IMR-90 (cell line): ENCODE results near the gene TSSC4. TPM values are rescaled to one million over a fixed set of nuclear protein-coding genes. Genes with fewer than 3 reads are reported as not detected.

Experiments used
- ATAC-seq: fragments of 200-7000 bp; cut with Tn5 transposase; 2 replicates; pipeline ENCODE4 v1.9.1; 2020; ENCODE audit warnings: low read depth, mild to moderate bottlenecking, moderate library complexity
- BruUV-seq: library from RNA; stranded (reverse); fragments of 400-500 nt; replicated peaks from 2 replicates; lab custom pipeline; 2021; lab: Mats Ljungman, UMichigan
- CTCF ChIA-PET: fragments of 300-600 bp; formaldehyde crosslinking; extraction: SDS; loops from one replicate; lab custom pipeline; 2021; ENCODE audit warnings: antibody characterized with exemption; lab: Yijun Ruan, JAX
- POLR2A ChIA-PET: fragments of 300-600 bp; sonication (Branson Sonifier 250); formaldehyde crosslinking; loops from one replicate; lab custom pipeline; 2022; ENCODE audit warnings: antibody characterized with exemption; ENCODE audit not compliant: unreplicated experiment; lab: Charles Lee
- DNase-seq: peaks from one replicate; pipeline ENCODE4 v3.0.0; 2013
- H2AFZ ChIP-seq: replicated peaks from 2 replicates; pipeline ENCODE3; 2013; ENCODE audit warnings: low read length, mild to moderate bottlenecking; ENCODE audit not compliant: poor library complexity
- H2AK5ac ChIP-seq: 2 replicates; pipeline ENCODE4 v1.6.1; 2013; ENCODE audit warnings: low read depth, low read length, inconsistent platforms
- H2AK9ac ChIP-seq: replicated peaks from 2 replicates; pipeline ENCODE3; 2013; ENCODE audit warnings: mild to moderate bottlenecking, low read depth, low read length, moderate library complexity; ENCODE audit not compliant: poor library complexity
- H2BK120ac ChIP-seq: 2 replicates; pipeline ENCODE4 v1.6.1; 2013; ENCODE audit warnings: low read depth, low read length, inconsistent platforms
- H2BK15ac ChIP-seq: 3 replicates; pipeline ENCODE4 v1.6.1; 2013; ENCODE audit warnings: low read depth, low read length, inconsistent platforms
- H2BK20ac ChIP-seq: 2 replicates; pipeline ENCODE4 v1.6.1; 2013; ENCODE audit warnings: low read depth, mild to moderate bottlenecking, inconsistent platforms, low read length, moderate library complexity
- H2BK5ac ChIP-seq: 2 replicates; pipeline ENCODE4 v1.6.1; 2013; ENCODE audit warnings: mild to moderate bottlenecking, low read depth, low read length, inconsistent platforms; ENCODE audit not compliant: poor library complexity, severe bottlenecking
- H3K14ac ChIP-seq: replicated peaks from 2 replicates; pipeline ENCODE4 v1.6.1; 2013; ENCODE audit warnings: low read depth, low read length, inconsistent platforms
- H3K18ac ChIP-seq: 2 replicates; pipeline ENCODE4 v1.6.1; 2013; ENCODE audit warnings: low read depth, low read length, control low read depth
- H3K23ac ChIP-seq: 2 replicates; pipeline ENCODE4 v1.6.1; 2013; ENCODE audit warnings: low read depth, low read length, inconsistent platforms
- H3K27ac ChIP-seq: 2 replicates; pipeline ENCODE4 v1.5.1; 2013; ENCODE audit warnings: mild to moderate bottlenecking, control low read depth, low read length; ENCODE audit not compliant: insufficient read depth
- H3K27me3 ChIP-seq: 2 replicates; pipeline ENCODE4 v1.6.1; 2013; ENCODE audit warnings: low read length; ENCODE audit not compliant: control insufficient read depth, insufficient read depth
- H3K36me3 ChIP-seq: 2 replicates; pipeline ENCODE4 v1.6.1; 2013; ENCODE audit warnings: low read length, mixed read lengths; ENCODE audit not compliant: control insufficient read depth, insufficient read depth
- H3K4ac ChIP-seq: 2 replicates; pipeline ENCODE4 v1.6.1; 2013; ENCODE audit warnings: low read depth, low read length, inconsistent platforms
- H3K4me1 ChIP-seq: 2 replicates; pipeline ENCODE4 v1.6.1; 2013; ENCODE audit warnings: low read length, mixed read lengths; ENCODE audit not compliant: control insufficient read depth, insufficient read depth
- H3K4me2 ChIP-seq: 2 replicates; pipeline ENCODE4 v1.6.1; 2013; ENCODE audit warnings: low read depth, mild to moderate bottlenecking, control low read depth, low read length, moderate library complexity
- H3K4me3 ChIP-seq: 2 replicates; pipeline ENCODE4 v1.5.1; 2013; ENCODE audit warnings: low read depth, mild to moderate bottlenecking, control low read depth, low read length, moderate library complexity; ENCODE audit not compliant: insufficient read depth
- H3K56ac ChIP-seq: 2 replicates; pipeline ENCODE4 v1.6.1; 2013; ENCODE audit warnings: low read length, inconsistent platforms; ENCODE audit not compliant: insufficient read depth; ENCODE audit errors: extremely low read depth
- H3K79me1 ChIP-seq, 2 experiments: 2 replicates each; pipeline ENCODE4 v1.6.1; 2013; ENCODE audit warnings: low read length in 2 of 2, inconsistent platforms in 1 of 2, low read depth in 1 of 2
- H3K9ac ChIP-seq: 2 replicates; pipeline ENCODE4 v1.6.1; 2013; ENCODE audit warnings: low read depth, low read length, control low read depth
- H3K9me1 ChIP-seq: 2 replicates; pipeline ENCODE4 v1.6.1; 2013; ENCODE audit warnings: low read length, inconsistent platforms; ENCODE audit not compliant: insufficient read depth
- H3K9me3 ChIP-seq: 2 replicates; pipeline ENCODE4 v1.6.1; 2013; ENCODE audit warnings: low read length; ENCODE audit not compliant: control insufficient read depth, insufficient read depth
- H4K20me1 ChIP-seq: 2 replicates; pipeline ENCODE4 v1.6.1; 2013; ENCODE audit warnings: low read length, inconsistent platforms; ENCODE audit not compliant: insufficient read depth
- H4K5ac ChIP-seq: 2 replicates; pipeline ENCODE4 v1.6.1; 2013; ENCODE audit warnings: mild to moderate bottlenecking, low read depth, low read length, control low read depth
- H4K8ac ChIP-seq, 2 experiments: 2 replicates each; pipeline ENCODE4 v1.6.1; 2013; ENCODE audit warnings: low read depth in 2 of 2, low read length in 2 of 2, control low read depth in 1 of 2, inconsistent platforms in 1 of 2
- H4K91ac ChIP-seq: 2 replicates; pipeline ENCODE4 v1.6.1; 2013; ENCODE audit warnings: low read depth, low read length, inconsistent platforms; ENCODE audit not compliant: insufficient read depth
- BHLHE40 ChIP-seq: fragments of 150-350 bp; IDR thresholded peaks from 2 replicates; pipeline ENCODE4 v1.6.1; 2016; ENCODE audit warnings: mild to moderate bottlenecking, low read depth, low read length
- CTCF ChIP-seq: conservative IDR thresholded peaks from 2 replicates; pipeline ENCODE4 v1.5.1; 2012; ENCODE audit warnings: mild to moderate bottlenecking, low read depth, low read length, improper control_type of control experiment
- MAZ ChIP-seq: IDR thresholded peaks from 2 replicates; pipeline ENCODE4 v1.6.1; 2012; ENCODE audit warnings: low read depth, mild to moderate bottlenecking, low read length, improper control_type of control experiment, moderate library complexity, borderline replicate concordance
- MXI1 ChIP-seq: IDR thresholded peaks from 2 replicates; pipeline ENCODE4 v1.6.1; 2012; ENCODE audit warnings: low read depth, mild to moderate bottlenecking, low read length, moderate library complexity, borderline replicate concordance
- POLR2A ChIP-seq: IDR thresholded peaks from 2 replicates; pipeline ENCODE4 v1.6.1; 2012; ENCODE audit warnings: mild to moderate bottlenecking, low read depth, low read length
- RFX5 ChIP-seq: IDR thresholded peaks from 2 replicates; pipeline ENCODE4 v1.8.0; 2012; ENCODE audit warnings: low read depth, mild to moderate bottlenecking, low read length, moderate library complexity
- SMC3 ChIP-seq: fragments of 150-350 bp; IDR thresholded peaks from 2 replicates; pipeline ENCODE4 v1.6.1; 2016; ENCODE audit warnings: low read depth, mild to moderate bottlenecking, antibody characterized with exemption, low read length, moderate library complexity
- USF2 ChIP-seq: fragments of 150-350 bp; IDR thresholded peaks from 2 replicates; pipeline ENCODE4 v1.6.1; 2017; ENCODE audit warnings: mild to moderate bottlenecking, antibody characterized with exemption, low read length, low read depth
- WGBS, 2 experiments: methylation state at CpG; one replicate each; pipeline versions ENCODE4 v1.1.5 to v1.1.7; 2013; ENCODE audit warnings: missing lambda C conversion rate in 2 of 2; ENCODE audit not compliant: insufficient read length in 1 of 2; ENCODE audit errors: extremely low coverage in 2 of 2; 5-methylcytosine and 5-hydroxymethylcytosine counted together
- dilution Hi-C: fragments of 300-500 bp; cut with HindIII; formaldehyde crosslinking; loops from one replicate; pipeline ENCODE4 v1.14.3; 2018; ENCODE audit warnings: low sequenced_read_pairs; ENCODE audit not compliant: unreplicated experiment
- in situ Hi-C: fragments of 300-500 bp; cut with MboI; formaldehyde crosslinking; loops from 3 replicates; pipeline ENCODE4 v1.14.3; 2019; ENCODE audit warnings: low sequenced_read_pairs, inconsistent platforms, mixed read lengths
- intact Hi-C: fragments of 100-400 bp; cut with micrococcal nuclease; formaldehyde crosslinking; loops from 2 replicates; pipeline ENCODE4 v1.10.0; 2022
- polyA plus RNA-seq, 3 experiments: library from polyadenylated mRNA; depleted of rRNA; stranded (reverse); fragments of >200 nt; gene quantifications; 2 replicates each; pipeline ENCODE4 v1.2.3, GENCODE V29; 2012; ENCODE audit warnings: low replicate concordance in 1 of 3
- total RNA-seq: library from RNA; depleted of rRNA; stranded (reverse); fragments of >200 nt; gene quantifications from 2 replicates; pipeline ENCODE4 v1.2.3, GENCODE V29; 2012
- TF ChIP-seq, protein P1 (sequence below): fragments of 150-350 bp; IDR thresholded peaks from 2 replicates; pipeline ENCODE4 v1.6.1; 2016; ENCODE audit warnings: low read depth, mild to moderate bottlenecking, low read length, moderate library complexity, borderline replicate concordance

Gene TSSC4
- total and polyA plus RNA-seq, 2 of the 4 experiments (the other 2 are of a cell fraction), result 34.9 to 40.0 TPM

- Histone ChIP-seq H3K9ac (no peak overlapping the region), H2BK5ac (no peak overlapping the region), H3K27me3 (peaks cover 5% of the 10 kb centered on the region; the same call in 1 of the 2 replicates), H4K5ac (no peak overlapping the region), H3K4ac (no peak overlapping the region), H3K79me1 (no peaks in the 10 kb centered on the region), H4K91ac (no peak overlapping the region), H2AK9ac (no peak overlapping the region), H3K56ac (no peak overlapping the region), H2BK15ac (no peak overlapping the region), H3K14ac (no peak overlapping the region), H3K4me2 (no peak overlapping the region), H3K4me3 (no peak overlapping the region), H3K9me1 (peaks cover 6% of the 10 kb centered on the region; the same call in 1 of the 2 replicates), H4K20me1 (0 out of 2 replicates have a peak, but pooled peaks cover 1% of the 10 kb centered on the region), H2AK5ac (no peak overlapping the region), H3K23ac (no peak overlapping the region), H4K8ac (no peak overlapping the region), H2AFZ (no peak overlapping the region), H2BK20ac (no peak overlapping the region), H3K9me3 (no peaks in the 10 kb centered on the region), H3K4me1 (peaks cover 5% of the 10 kb centered on the region), H3K36me3 (no peaks in the 10 kb centered on the region), H2BK120ac (no peak overlapping the region), H3K18ac (no peak overlapping the region), H3K27ac (no peak overlapping the region)
- intact Hi-C loops, result no loop called here
- DNase-seq, result no peak
- in situ Hi-C loops, result no loop called here
- WGBS, 2 experiments, result 80% methylated on average over 10 of the region's 14 CpGs; no CpG with 5 or more reads in 1 of the 2 experiments
- ChIA-PET POLR2A (no interaction called here), CTCF (no interaction called here)
- BruUV-seq, result no TSS peak
- no peak for ATAC-seq
- TF ChIP-seq MAZ, result no peak
- TF ChIP-seq BHLHE40, result no peak
- no peak for TF ChIP-seq MXI1
- no peak for TF ChIP-seq RFX5
- TF ChIP-seq SMC3, result no peak
- TF ChIP-seq POLR2A, result no peak
- no peak for TF ChIP-seq USF2
- no peak for TF ChIP-seq CTCF
- TF ChIP-seq, protein P1, sequence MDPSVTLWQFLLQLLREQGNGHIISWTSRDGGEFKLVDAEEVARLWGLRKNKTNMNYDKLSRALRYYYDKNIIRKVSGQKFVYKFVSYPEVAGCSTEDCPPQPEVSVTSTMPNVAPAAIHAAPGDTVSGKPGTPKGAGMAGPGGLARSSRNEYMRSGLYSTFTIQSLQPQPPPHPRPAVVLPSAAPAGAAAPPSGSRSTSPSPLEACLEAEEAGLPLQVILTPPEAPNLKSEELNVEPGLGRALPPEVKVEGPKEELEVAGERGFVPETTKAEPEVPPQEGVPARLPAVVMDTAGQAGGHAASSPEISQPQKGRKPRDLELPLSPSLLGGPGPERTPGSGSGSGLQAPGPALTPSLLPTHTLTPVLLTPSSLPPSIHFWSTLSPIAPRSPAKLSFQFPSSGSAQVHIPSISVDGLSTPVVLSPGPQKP, result no peak
- dilution Hi-C loops, result no loop called here
These were observed 40.4 kb upstream of the TSSC4 start for GRCh38 chr11:2360081-2360642.
